HG02759 (cell line): ENCODE results near the gene TMTC1.

ENCODE experiments used
- ATAC-seq: cut with Tn5 transposase; IDR thresholded peaks from one replicate; pipeline ENCODE4 v1.9.1; 2021; ENCODE audit warnings: mild to moderate bottlenecking, moderate library complexity; ENCODE audit not compliant: unreplicated experiment

TMTC1 gene

GRCh38 chr12:29620030-29620429, 163.7 kb downstream of the TMTC1 start:
- no peak for ATAC-seq

- ATAC-seq, result no peak
Measured at GRCh38 chr12:29617407-29617803, 166.3 kb downstream of the TMTC1 start.

GRCh38 chr12:29616664-29617406, 166.9 kb downstream of the TMTC1 start:
- no peak for ATAC-seq

GRCh38 chr12:29614694-29615325, 168.9 kb downstream of the TMTC1 start:
- no peak for ATAC-seq

- no peak for ATAC-seq
Measured at GRCh38 chr12:29612912-29613311, 170.8 kb downstream of the TMTC1 start.

GRCh38 chr12:29611906-29612305, 171.8 kb downstream of the TMTC1 start:
- no peak for ATAC-seq

- ATAC-seq, result no peak
Measured at GRCh38 chr12:29610473-29611170, 173.1 kb downstream of the TMTC1 start.

- no peak for ATAC-seq
Measured at GRCh38 chr12:29609431-29610215, 174.1 kb downstream of the TMTC1 start.

- ATAC-seq, result no peak
Measured at GRCh38 chr12:29608581-29608980, 175.2 kb downstream of the TMTC1 start.

- no peak for ATAC-seq
Measured at GRCh38 chr12:29599381-29599780, 184.4 kb downstream of the TMTC1 start.

GRCh38 chr12:29595071-29595755, 188.5 kb downstream of the TMTC1 start:
- ATAC-seq, result no peak

- no peak for ATAC-seq
Measured at GRCh38 chr12:29593001-29593400, 190.7 kb downstream of the TMTC1 start.

- no peak for ATAC-seq
Measured at GRCh38 chr12:29591140-29592020, 192.4 kb downstream of the TMTC1 start.

- no peak for ATAC-seq
Measured at GRCh38 chr12:29589851-29590250, 193.9 kb downstream of the TMTC1 start.

GRCh38 chr12:29589286-29589820, 194.4 kb downstream of the TMTC1 start:
- ATAC-seq, result no peak

- no peak for ATAC-seq
Measured at GRCh38 chr12:29582677-29583272, 201.0 kb downstream of the TMTC1 start.

- no peak for ATAC-seq
Measured at GRCh38 chr12:29582146-29582545, 201.6 kb downstream of the TMTC1 start.

GRCh38 chr12:29581631-29582030, 202.1 kb downstream of the TMTC1 start:
- ATAC-seq, result no peak

- no peak for ATAC-seq
Measured at GRCh38 chr12:29580971-29581370, 202.8 kb downstream of the TMTC1 start.
